Measurements from ENCODE around the gene CLMP. TPM values are rescaled to one million over a fixed set of nuclear protein-coding genes. Genes with fewer than 3 reads are reported as not detected.

The CLMP gene
- total and polyA plus RNA-seq, 4 donors = 5.2 to 22.9 (median 12.3) TPM

GRCh38 chr11:123180574-123180973 lies 14.5 kb downstream of the CLMP start:
- peaks cover 0 to 17% (median 5%) of the 10 kb centered on the region in 5 donors for H3K4me1 ChIP-seq (ENCODE audit: control insufficient read depth in 5 of 5, insufficient read depth in 5 of 5, low read length in 5 of 5)
- TF ChIP-seq CTCF (IDR thresholded peaks at IDR 0.05; ENCODE audit: control extremely low read depth, extremely low read depth) = no peak
- H3K9me3 ChIP-seq (ENCODE audit: control insufficient read depth in 4 of 4, insufficient read depth in 3 of 4, low read length in 3 of 4) = peaks cover 0 to 2% (median 0%) of the 10 kb centered on the region in 4 donors
- H3K27me3 ChIP-seq (ENCODE audit: control insufficient read depth in 3 of 3, insufficient read depth in 3 of 3, low read length in 2 of 3) = no peaks in the 10 kb centered on the region
- ATAC-seq (ENCODE audit: insufficient read depth, low FRiP score) = no peak
- peak in 2 of 3 donors; percentile 22 to 63 for DNase-seq
- H3K9ac ChIP-seq (ENCODE audit: insufficient read depth in 1 of 2, low read length in 2 of 2) = no peak overlapping the region
- H3K27ac ChIP-seq (ENCODE audit: low read depth in 1 of 2, low read length in 1 of 2) = no peak overlapping the region
- 84 to 89% methylated on average over 2 of the region's 2 CpGs for WGBS, 2 donors
- H3K36me3 ChIP-seq (ENCODE audit: control insufficient read depth in 4 of 4, insufficient read depth in 4 of 4, low read length in 4 of 4) = no peaks in the 10 kb centered on the region
- no peak overlapping the region for H3K4me3 ChIP-seq

GRCh38 chr11:123180166-123180565 lies 14.9 kb downstream of the CLMP start:
- 58 to 67% methylated on average over 5 of the region's 5 CpGs for WGBS, 2 donors
- H3K9ac ChIP-seq (ENCODE audit: insufficient read depth in 1 of 2, low read length in 2 of 2) = no peak overlapping the region

GRCh38 chr11:123179586-123179985 lies 15.5 kb downstream of the CLMP start:
- 56 to 84% methylated on average over 2 of the region's 2 CpGs for WGBS, 2 donors
- H3K9ac ChIP-seq (ENCODE audit: insufficient read depth in 1 of 2, low read length in 2 of 2) = no peak overlapping the region
- peaks cover 0 to 26% (median 7%) of the 10 kb centered on the region in 5 donors for H3K4me1 ChIP-seq (ENCODE audit: control insufficient read depth in 5 of 5, insufficient read depth in 5 of 5, low read length in 5 of 5)
- DNase-seq (peak; percentile 56 to 66 (median 59)), ATAC-seq (ENCODE audit: insufficient read depth, low FRiP score) (no peak)
- no peak overlapping the region for H3K4me3 ChIP-seq
- H3K27me3 ChIP-seq (ENCODE audit: control insufficient read depth in 3 of 3, insufficient read depth in 3 of 3, low read length in 2 of 3) = no peaks in the 10 kb centered on the region
- H3K27ac ChIP-seq (ENCODE audit: low read depth in 1 of 2, low read length in 1 of 2) = no peak overlapping the region
- no peaks in the 10 kb centered on the region for H3K36me3 ChIP-seq (ENCODE audit: control insufficient read depth in 4 of 4, insufficient read depth in 4 of 4, low read length in 4 of 4)
- peaks cover 0 to 2% (median 0%) of the 10 kb centered on the region in 4 donors for H3K9me3 ChIP-seq (ENCODE audit: control insufficient read depth in 4 of 4, insufficient read depth in 3 of 4, low read length in 3 of 4)
- no peak for TF ChIP-seq CTCF (IDR thresholded peaks at IDR 0.05; ENCODE audit: control extremely low read depth, extremely low read depth)

More at GRCh38 chr11:123180166-123180565, 14.9 kb downstream of the CLMP start:
- no peak overlapping the region for H3K4me3 ChIP-seq
- DNase-seq = peak in 1 of 3 donors; percentile 19
- no peaks in the 10 kb centered on the region for H3K36me3 ChIP-seq (ENCODE audit: control insufficient read depth in 4 of 4, insufficient read depth in 4 of 4, low read length in 4 of 4)
- no peak for ATAC-seq (ENCODE audit: insufficient read depth, low FRiP score)
- H3K9me3 ChIP-seq (ENCODE audit: control insufficient read depth in 4 of 4, insufficient read depth in 3 of 4, low read length in 3 of 4) = peaks cover 0 to 2% (median 0%) of the 10 kb centered on the region in 4 donors
- no peak overlapping the region for H3K27ac ChIP-seq (ENCODE audit: low read depth in 1 of 2, low read length in 1 of 2)
- TF ChIP-seq CTCF (IDR thresholded peaks at IDR 0.05; ENCODE audit: control extremely low read depth, extremely low read depth) = no peak
- H3K27me3 ChIP-seq (ENCODE audit: control insufficient read depth in 3 of 3, insufficient read depth in 3 of 3, low read length in 2 of 3) = no peaks in the 10 kb centered on the region
- H3K4me1 ChIP-seq (ENCODE audit: control insufficient read depth in 5 of 5, insufficient read depth in 5 of 5, low read length in 5 of 5) = peaks cover 0 to 21% (median 7%) of the 10 kb centered on the region in 5 donors

- ATAC-seq (ENCODE audit: insufficient read depth, low FRiP score) (no peak), DNase-seq (peak in 1 of 3 donors; percentile 12)
- Histone ChIP-seq H3K9me3 (ENCODE audit: control insufficient read depth in 4 of 4, insufficient read depth in 3 of 4, low read length in 3 of 4) (peaks cover 0 to 2% (median 0%) of the 10 kb centered on the region in 4 donors), H3K4me1 (ENCODE audit: control insufficient read depth in 5 of 5, insufficient read depth in 5 of 5, low read length in 5 of 5) (peaks cover 0 to 36% (median 7%) of the 10 kb centered on the region in 5 donors), H3K36me3 (ENCODE audit: control insufficient read depth in 4 of 4, insufficient read depth in 4 of 4, low read length in 4 of 4) (no peaks in the 10 kb centered on the region), H3K4me3 (no peak overlapping the region), H3K27ac (ENCODE audit: low read depth in 1 of 2, low read length in 1 of 2) (no peak overlapping the region), H3K9ac (ENCODE audit: insufficient read depth in 1 of 2, low read length in 2 of 2) (no peak overlapping the region), H3K27me3 (ENCODE audit: control insufficient read depth in 3 of 3, insufficient read depth in 3 of 3, low read length in 2 of 3) (no peaks in the 10 kb centered on the region)
- no peak for TF ChIP-seq CTCF (IDR thresholded peaks at IDR 0.05; ENCODE audit: control extremely low read depth, extremely low read depth)
- 80 to 97% methylated on average over 1 of the region's 1 CpG for WGBS, 2 donors
Observed at GRCh38 chr11:123178186-123178585, 16.9 kb downstream of the CLMP start.
